Measurements from ENCODE around the gene GSS.

DNA sequence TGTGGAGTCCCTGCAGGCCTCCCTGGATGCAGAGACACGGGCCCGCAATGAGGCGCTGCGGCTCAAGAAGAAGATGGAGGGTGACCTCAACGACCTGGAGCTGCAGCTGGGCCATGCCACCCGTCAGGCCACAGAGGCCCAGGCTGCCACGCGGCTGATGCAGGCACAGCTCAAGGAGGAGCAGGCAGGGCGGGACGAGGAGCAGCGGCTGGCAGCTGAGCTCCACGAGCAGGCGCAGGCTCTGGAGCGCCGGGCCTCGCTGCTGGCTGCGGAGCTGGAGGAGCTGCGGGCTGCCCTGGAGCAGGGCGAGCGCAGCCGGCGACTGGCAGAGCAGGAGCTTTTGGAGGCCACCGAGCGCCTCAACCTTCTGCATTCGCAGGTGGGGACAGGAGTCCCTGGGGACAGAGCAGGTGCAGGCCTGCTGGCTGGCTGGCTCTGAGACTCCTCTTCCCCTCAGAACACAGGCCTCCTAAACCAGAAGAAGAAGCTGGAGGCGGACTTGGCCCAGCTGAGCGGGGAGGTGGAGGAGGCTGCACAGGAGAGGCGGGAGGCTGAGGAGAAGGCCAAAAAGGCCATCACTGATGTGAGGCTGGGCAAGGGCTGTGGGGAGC, 44.8 kb upstream of the GSS start:
- TF ChIP-seq POLR2A (IDR thresholded peaks at IDR 0.05; ENCODE audit: low read depth, low read length), result no peak
- no peak for TF ChIP-seq POLR2AphosphoS5 (IDR thresholded peaks at IDR 0.05; ENCODE audit: low read depth, low read length)
- TF ChIP-seq TAF1 (IDR thresholded peaks at IDR 0.05; ENCODE audit: low read depth, low read length), result no peak
- no peak for TF ChIP-seq PAX5 (IDR thresholded peaks at IDR 0.05; ENCODE audit: insufficient read depth, low read length, severe bottlenecking)
- no peak for TF ChIP-seq SPI1 (IDR thresholded peaks at IDR 0.05; ENCODE audit: low read depth, low read length)
- no peak for TF ChIP-seq POU2F2 (IDR thresholded peaks at IDR 0.05; ENCODE audit: low read depth, low read length)
